ENCODE data around the gene PPM1H.

The PPM1H gene

GRCh38 chr12:62726471-62726980 is 208.4 kb downstream of the PPM1H start:
- no peak for DNase-seq

GRCh38 chr12:62725781-62726180 is 209.2 kb downstream of the PPM1H start:
- DNase-seq = no peak

- no peak for DNase-seq
Observed at GRCh38 chr12:62724947-62725451, 210.0 kb downstream of the PPM1H start.

GRCh38 chr12:62724285-62724684 is 210.7 kb downstream of the PPM1H start:
- no peak for DNase-seq

GRCh38 chr12:62722971-62723680 is 211.8 kb downstream of the PPM1H start:
- no peak for DNase-seq

GRCh38 chr12:62720661-62721330 is 214.2 kb downstream of the PPM1H start:
- peak in 1 of 2 experiments; percentile 18 for DNase-seq

- no peak for DNase-seq
Observed at GRCh38 chr12:62720025-62720424, 214.9 kb downstream of the PPM1H start.

GRCh38 chr12:62718762-62719426 is 216.1 kb downstream of the PPM1H start:
- DNase-seq = no peak

- no peak for DNase-seq
Observed at GRCh38 chr12:62717643-62718042, 217.3 kb downstream of the PPM1H start.

- DNase-seq = no peak
Observed at GRCh38 chr12:62716866-62717525, 218.0 kb downstream of the PPM1H start.

GRCh38 chr12:62716037-62716436 is 218.9 kb downstream of the PPM1H start:
- DNase-seq = no peak

GRCh38 chr12:62714774-62715721 is 219.9 kb downstream of the PPM1H start:
- DNase-seq = no peak

GRCh38 chr12:62714181-62714773 is 220.7 kb downstream of the PPM1H start:
- no peak for DNase-seq

- DNase-seq = no peak
Observed at GRCh38 chr12:62713723-62714122, 221.2 kb downstream of the PPM1H start.

- no peak for DNase-seq
Observed at GRCh38 chr12:62712681-62713573, 222.0 kb downstream of the PPM1H start.

GRCh38 chr12:62711631-62712241 is 223.2 kb downstream of the PPM1H start:
- peak; percentile 71 for DNase-seq

- DNase-seq = no peak
Observed at GRCh38 chr12:62709311-62709710, 225.6 kb downstream of the PPM1H start.

GRCh38 chr12:62707939-62708338 is 227.0 kb downstream of the PPM1H start:
- no peak for DNase-seq

GRCh38 chr12:62705846-62706245 is 229.1 kb downstream of the PPM1H start:
- DNase-seq = no peak

GRCh38 chr12:62703011-62703380 is 232.0 kb downstream of the PPM1H start:
- DNase-seq = no peak
